ENCODE results near the gene PLGRKT. TPM values are rescaled to one million over a fixed set of nuclear protein-coding genes. Genes with fewer than 3 reads are reported as not detected.
A peak's percentile ranks its signal among the peaks of the same experiment; 100 is the strongest.
"Not testable (repeated sequence)": the region's sequence is repeated elsewhere in the genome, so short reads cannot be mapped to it uniquely, and the experiment has no call there.

The PLGRKT gene
- total RNA-seq, 1 donor from 2014 or later: 44.8 TPM

GRCh38 chr9:5468850-5469249 is 31.1 kb upstream of the PLGRKT start:
- DNase-seq (ENCODE audit: low spot score): no peak
- H3K9me3 Mint-ChIP-seq: no peaks in the 10 kb centered on the region
- no peak overlapping the region for H3K27ac Mint-ChIP-seq
- H3K27me3 Mint-ChIP-seq (ENCODE audit: insufficient read depth): no peaks in the 10 kb centered on the region
- peaks cover 63% of the 10 kb centered on the region for H3K36me3 Mint-ChIP-seq (ENCODE audit: low read depth)
- intact Hi-C loops (cut with micrococcal nuclease): no loop called here
- H3K4me1 Mint-ChIP-seq (ENCODE audit: low read depth): peaks cover 41% of the 10 kb centered on the region
- no peak overlapping the region for H3K4me3 Mint-ChIP-seq

GRCh38 chr9:5466766-5467165 is 29.0 kb upstream of the PLGRKT start:
- DNase-seq (ENCODE audit: low spot score): no peak
- Mint-ChIP-seq H3K4me1 (ENCODE audit: low read depth) (peaks cover 55% of the 10 kb centered on the region), H3K4me3 (no peak overlapping the region), H3K9me3 (no peaks in the 10 kb centered on the region), H3K27me3 (ENCODE audit: insufficient read depth) (no peaks in the 10 kb centered on the region), H3K27ac (peak overlapping the region; percentile 25), H3K36me3 (ENCODE audit: low read depth) (peaks cover 73% of the 10 kb centered on the region)
- intact Hi-C loops (cut with micrococcal nuclease): no loop called here

GRCh38 chr9:5466005-5466404 is 28.3 kb upstream of the PLGRKT start:
- H3K27ac Mint-ChIP-seq: no peak overlapping the region
- DNase-seq (ENCODE audit: low spot score): no peak
- intact Hi-C loops (cut with micrococcal nuclease): no loop called here
- no peaks in the 10 kb centered on the region for H3K27me3 Mint-ChIP-seq (ENCODE audit: insufficient read depth)
- H3K4me3 Mint-ChIP-seq: no peak overlapping the region
- peaks cover 78% of the 10 kb centered on the region for H3K36me3 Mint-ChIP-seq (ENCODE audit: low read depth)
- H3K9me3 Mint-ChIP-seq: no peaks in the 10 kb centered on the region
- H3K4me1 Mint-ChIP-seq (ENCODE audit: low read depth): peaks cover 54% of the 10 kb centered on the region

- Mint-ChIP-seq H3K4me1 (ENCODE audit: low read depth) (peaks cover 56% of the 10 kb centered on the region), H3K36me3 (ENCODE audit: low read depth) (peaks cover 80% of the 10 kb centered on the region)
- H3K4me3 Mint-ChIP-seq; DNase-seq (ENCODE audit: low spot score); H3K9me3 Mint-ChIP-seq; H3K27ac Mint-ChIP-seq; H3K27me3 Mint-ChIP-seq (ENCODE audit: insufficient read depth); intact Hi-C loops (cut with micrococcal nuclease): not testable (repeated sequence)
Observed at GRCh38 chr9:5464831-5465330, 27.2 kb upstream of the PLGRKT start.

GRCh38 chr9:5460157-5460556 is 22.4 kb upstream of the PLGRKT start:
- Mint-ChIP-seq H3K27me3 (ENCODE audit: insufficient read depth) (no peaks in the 10 kb centered on the region), H3K27ac (peak overlapping the region; percentile 88), H3K36me3 (ENCODE audit: low read depth) (peaks cover 79% of the 10 kb centered on the region), H3K9me3 (no peaks in the 10 kb centered on the region), H3K4me3 (peak overlapping the region; percentile 76), H3K4me1 (ENCODE audit: low read depth) (peaks cover 65% of the 10 kb centered on the region)
- no peak for DNase-seq (ENCODE audit: low spot score)
- intact Hi-C loops (cut with micrococcal nuclease): no loop called here

GRCh38 chr9:5459289-5459829 is 21.6 kb upstream of the PLGRKT start:
- Mint-ChIP-seq H3K36me3 (ENCODE audit: low read depth) (peaks cover 75% of the 10 kb centered on the region), H3K9me3 (no peaks in the 10 kb centered on the region), H3K4me3 (peak overlapping the region; percentile 76), H3K4me1 (ENCODE audit: low read depth) (peaks cover 70% of the 10 kb centered on the region), H3K27me3 (ENCODE audit: insufficient read depth) (no peaks in the 10 kb centered on the region), H3K27ac (peak overlapping the region; percentile 88)
- DNase-seq (ENCODE audit: low spot score): no peak
- intact Hi-C loops (cut with micrococcal nuclease): loop anchor here (1.0 to 10.0 kb wide), 12 partner anchors 9 to 627 kb away; partner anchors contain the start of genes CD274, PDCD1LG2 and PLGRKT

- DNase-seq (ENCODE audit: low spot score): no peak
- Mint-ChIP-seq H3K36me3 (ENCODE audit: low read depth) (peaks cover 61% of the 10 kb centered on the region), H3K4me3 (peak overlapping the region; percentile 71), H3K4me1 (ENCODE audit: low read depth) (peaks cover 78% of the 10 kb centered on the region), H3K27me3 (ENCODE audit: insufficient read depth) (no peaks in the 10 kb centered on the region), H3K27ac (peak overlapping the region; percentile 80), H3K9me3 (no peaks in the 10 kb centered on the region)
- intact Hi-C loops (cut with micrococcal nuclease): loop anchor here (1.0 to 10.0 kb wide), 9 partner anchors 17 to 623 kb away; a partner anchor contains a TSS
Observed at GRCh38 chr9:5455181-5455580, 17.5 kb upstream of the PLGRKT start.

GRCh38 chr9:5453673-5454072 is 15.9 kb upstream of the PLGRKT start:
- H3K9me3 Mint-ChIP-seq: no peaks in the 10 kb centered on the region
- no peaks in the 10 kb centered on the region for H3K27me3 Mint-ChIP-seq (ENCODE audit: insufficient read depth)
- H3K4me1 Mint-ChIP-seq (ENCODE audit: low read depth): peaks cover 76% of the 10 kb centered on the region
- peak overlapping the region; percentile 85 for H3K4me3 Mint-ChIP-seq
- H3K36me3 Mint-ChIP-seq (ENCODE audit: low read depth): peaks cover 46% of the 10 kb centered on the region
- DNase-seq (ENCODE audit: low spot score): no peak
- peak overlapping the region; percentile 42 for H3K27ac Mint-ChIP-seq
- intact Hi-C loops (cut with micrococcal nuclease): loop anchor here (5.0 to 10.0 kb wide), 5 partner anchors 311 to 1926 kb away; partner anchors contain the start of genes JAK2, RCL1 and RFX3

GRCh38 chr9:5453004-5453403 is 15.3 kb upstream of the PLGRKT start:
- peaks cover 76% of the 10 kb centered on the region for H3K4me1 Mint-ChIP-seq (ENCODE audit: low read depth)
- peak overlapping the region; percentile 87 for H3K27ac Mint-ChIP-seq
- intact Hi-C loops (cut with micrococcal nuclease): loop anchor here (5.0 to 10.0 kb wide), 5 partner anchors 312 to 1926 kb away; partner anchors contain the start of genes JAK2, RCL1 and RFX3
- H3K36me3 Mint-ChIP-seq (ENCODE audit: low read depth): peaks cover 39% of the 10 kb centered on the region
- no peaks in the 10 kb centered on the region for H3K9me3 Mint-ChIP-seq
- H3K27me3 Mint-ChIP-seq (ENCODE audit: insufficient read depth): no peaks in the 10 kb centered on the region
- DNase-seq (ENCODE audit: low spot score): no peak
- peak overlapping the region; percentile 85 for H3K4me3 Mint-ChIP-seq

GRCh38 chr9:5452286-5452609 is 14.5 kb upstream of the PLGRKT start:
- H3K9me3 Mint-ChIP-seq: no peaks in the 10 kb centered on the region
- intact Hi-C loops (cut with micrococcal nuclease): loop anchor here (5.0 to 10.0 kb wide), 5 partner anchors 313 to 1925 kb away; partner anchors contain the start of genes JAK2, RCL1 and RFX3
- DNase-seq (ENCODE audit: low spot score): no peak
- peaks cover 76% of the 10 kb centered on the region for H3K4me1 Mint-ChIP-seq (ENCODE audit: low read depth)
- H3K36me3 Mint-ChIP-seq (ENCODE audit: low read depth): peaks cover 31% of the 10 kb centered on the region
- H3K4me3 Mint-ChIP-seq: peak overlapping the region; percentile 96
- no peaks in the 10 kb centered on the region for H3K27me3 Mint-ChIP-seq (ENCODE audit: insufficient read depth)
- H3K27ac Mint-ChIP-seq: peak overlapping the region; percentile 76

- peak; percentile 85 for DNase-seq (ENCODE audit: low spot score)
- Mint-ChIP-seq H3K36me3 (ENCODE audit: low read depth) (peaks cover 23% of the 10 kb centered on the region), H3K27ac (peak within 1 kb of the TSS; percentile 90), H3K27me3 (ENCODE audit: insufficient read depth) (no peaks in the 10 kb centered on the region), H3K4me3 (peak within 1 kb of the TSS; percentile 96), H3K4me1 (ENCODE audit: low read depth) (peaks cover 85% of the 10 kb centered on the region), H3K9me3 (peaks cover 3% of the 10 kb centered on the region)
- intact Hi-C loops (cut with micrococcal nuclease): loop anchor here (1.0 to 10.0 kb wide), 12 partner anchors 9 to 1923 kb away; partner anchors contain the start of genes JAK2, PDCD1LG2, PLGRKT and RCL1
Observed at GRCh38 chr9:5450359-5451091, 12.8 kb upstream of the PLGRKT start, which contains the start of gene CD274. TSS of gene CD274 (plus strand) at chr9:5450542. CDS start at chr9:5456114, 5,572 bp downstream.

- Mint-ChIP-seq H3K27me3 (ENCODE audit: insufficient read depth) (no peaks in the 10 kb centered on the region), H3K9me3 (peaks cover 3% of the 10 kb centered on the region), H3K4me3 (peak overlapping the region; percentile 96), H3K4me1 (ENCODE audit: low read depth) (peaks cover 83% of the 10 kb centered on the region), H3K36me3 (ENCODE audit: low read depth) (peaks cover 19% of the 10 kb centered on the region), H3K27ac (peak overlapping the region; percentile 90)
- intact Hi-C loops (cut with micrococcal nuclease): loop anchor here (1.0 to 10.0 kb wide), 12 partner anchors 10 to 1922 kb away; partner anchors contain the start of genes JAK2, PDCD1LG2, PLGRKT and RCL1
- no peak for DNase-seq (ENCODE audit: low spot score)
Observed at GRCh38 chr9:5449521-5450358, 12.0 kb upstream of the PLGRKT start.

Measured in activated T-helper 1 cell treated with anti-CD3 and anti-CD28 coated beads, Interleukin-12 subunit alpha, Interleukin-12 subunit beta, Interleukin-2, Interleukin-4 antibody, amounts not matched to agents 30 ng/mL and 10 ng/mL and 1 ng/mL, durations not matched to agents 14 hours and 24 hours and 36 hours (primary cell).